NCI-H510A treated with DMSO at 0.1 percent for 48 hours (cell line): Measurements from ENCODE around the gene ULBP3.
"Not testable (repeated sequence)": the region's sequence is repeated elsewhere in the genome, so short reads cannot be mapped to it uniquely, and the experiment has no call there.

Experiments used
- DNase-seq: peaks from one replicate; lab custom pipeline; 2025; lab: John Stamatoyannopoulos, UW

Gene ULBP3

DNA sequence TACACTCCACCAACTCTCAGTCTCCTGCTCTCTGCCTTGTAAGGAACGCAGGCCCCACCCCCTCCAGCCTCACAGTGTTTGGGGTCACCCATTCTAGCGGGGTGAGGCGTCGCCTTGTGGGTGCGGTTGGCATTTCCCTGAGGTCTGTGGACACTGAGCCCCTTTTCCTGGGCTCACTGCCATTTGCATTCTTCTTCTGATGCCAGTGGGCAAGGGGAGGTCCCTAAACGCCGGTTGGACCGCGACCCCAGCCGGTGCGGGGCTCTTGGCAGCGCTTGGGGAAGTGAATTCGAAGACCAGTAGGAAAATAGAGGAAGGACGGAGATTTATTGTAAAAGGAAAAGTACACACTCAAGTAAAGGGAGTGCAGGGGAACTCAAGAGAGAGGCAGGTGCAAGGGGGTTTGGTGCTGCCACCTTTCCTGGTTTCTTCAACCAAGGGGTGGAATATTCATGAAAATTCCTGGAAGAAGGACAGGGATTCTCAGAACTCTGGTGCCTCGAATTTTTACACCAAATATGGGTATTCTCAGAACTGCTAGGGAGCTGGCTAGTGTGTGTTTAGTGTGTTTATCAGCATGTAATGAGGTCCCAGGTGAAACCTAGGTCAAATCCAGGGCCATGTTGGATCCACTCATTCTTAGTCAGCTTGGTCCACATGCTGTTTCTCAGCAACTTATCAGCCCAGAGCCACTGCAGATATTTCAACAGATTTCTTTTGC lies 53.5 kb downstream of the ULBP3 start:
- DNase-seq: not testable (repeated sequence)

DNA sequence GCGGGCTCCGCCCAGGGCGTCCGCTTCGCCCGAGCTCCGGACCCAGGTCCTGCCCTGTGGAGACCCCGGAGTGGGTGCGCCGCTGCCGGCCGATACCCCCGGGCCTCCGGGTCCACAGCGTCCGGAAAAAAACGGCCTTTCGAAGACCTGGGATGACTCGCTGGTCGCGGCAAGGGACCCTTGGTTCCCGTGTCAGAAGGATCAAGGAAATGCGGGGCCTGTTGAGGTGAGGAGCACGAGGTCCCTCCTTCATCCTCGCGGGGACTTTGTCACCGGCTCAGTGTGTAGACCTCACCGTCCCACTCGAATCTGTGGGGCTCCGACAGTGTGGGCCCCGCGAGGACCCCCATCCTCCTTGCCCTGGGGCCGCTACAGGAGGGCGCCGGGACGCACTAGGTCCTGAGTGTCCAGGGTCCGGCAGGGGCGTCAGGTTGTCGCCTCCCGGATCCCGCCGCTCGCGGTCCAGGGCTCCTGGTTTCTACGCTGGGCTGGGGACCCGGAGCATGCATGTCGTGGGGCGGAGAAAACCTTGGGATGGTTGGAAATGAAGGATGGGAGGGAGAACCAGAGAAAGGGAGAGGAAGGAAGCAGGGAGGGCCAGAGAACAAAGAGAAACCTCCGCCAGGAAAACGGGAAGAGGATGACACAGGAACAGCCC lies 54.2 kb downstream of the ULBP3 start:
- DNase-seq: not testable (repeated sequence)

DNA sequence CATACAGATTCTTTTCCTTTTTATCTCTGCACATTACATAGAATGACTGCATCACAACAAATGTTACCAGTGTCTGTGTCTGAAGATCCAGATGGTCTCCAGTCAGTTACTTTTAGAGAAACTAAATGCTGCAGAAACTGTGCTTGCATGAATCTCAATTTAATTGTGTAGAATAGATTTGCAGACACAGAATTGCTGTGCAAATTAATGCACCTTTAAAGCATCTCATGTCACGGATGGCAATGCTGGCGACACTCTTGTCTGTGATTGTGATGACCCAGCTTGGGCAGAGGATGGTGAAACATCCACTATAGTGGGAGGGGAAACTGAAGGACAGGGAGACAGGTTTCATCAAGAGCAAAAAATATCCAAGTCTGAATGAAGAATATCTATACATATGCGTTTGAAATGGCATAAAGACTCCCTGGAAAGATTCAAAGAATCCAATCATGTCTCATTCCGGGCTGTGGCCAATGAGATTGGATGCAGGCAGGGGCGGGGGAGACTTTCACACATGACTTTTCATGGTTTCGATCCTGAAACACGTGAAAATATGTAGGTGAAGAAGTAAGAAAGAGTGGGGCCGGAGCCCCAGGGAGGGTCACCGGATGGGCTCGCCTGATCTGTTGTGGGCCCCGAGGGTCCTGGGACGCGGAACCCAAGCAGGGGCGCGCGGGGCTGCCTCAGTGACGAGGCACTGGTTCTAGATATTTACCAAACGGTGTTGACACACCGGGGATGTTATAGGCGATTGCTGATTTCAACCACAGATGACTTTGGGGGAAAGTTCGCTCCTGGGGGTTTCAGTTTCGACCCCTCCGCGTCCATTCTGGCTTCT lies 54.9 kb downstream of the ULBP3 start:
- not testable (repeated sequence) for DNase-seq

DNA sequence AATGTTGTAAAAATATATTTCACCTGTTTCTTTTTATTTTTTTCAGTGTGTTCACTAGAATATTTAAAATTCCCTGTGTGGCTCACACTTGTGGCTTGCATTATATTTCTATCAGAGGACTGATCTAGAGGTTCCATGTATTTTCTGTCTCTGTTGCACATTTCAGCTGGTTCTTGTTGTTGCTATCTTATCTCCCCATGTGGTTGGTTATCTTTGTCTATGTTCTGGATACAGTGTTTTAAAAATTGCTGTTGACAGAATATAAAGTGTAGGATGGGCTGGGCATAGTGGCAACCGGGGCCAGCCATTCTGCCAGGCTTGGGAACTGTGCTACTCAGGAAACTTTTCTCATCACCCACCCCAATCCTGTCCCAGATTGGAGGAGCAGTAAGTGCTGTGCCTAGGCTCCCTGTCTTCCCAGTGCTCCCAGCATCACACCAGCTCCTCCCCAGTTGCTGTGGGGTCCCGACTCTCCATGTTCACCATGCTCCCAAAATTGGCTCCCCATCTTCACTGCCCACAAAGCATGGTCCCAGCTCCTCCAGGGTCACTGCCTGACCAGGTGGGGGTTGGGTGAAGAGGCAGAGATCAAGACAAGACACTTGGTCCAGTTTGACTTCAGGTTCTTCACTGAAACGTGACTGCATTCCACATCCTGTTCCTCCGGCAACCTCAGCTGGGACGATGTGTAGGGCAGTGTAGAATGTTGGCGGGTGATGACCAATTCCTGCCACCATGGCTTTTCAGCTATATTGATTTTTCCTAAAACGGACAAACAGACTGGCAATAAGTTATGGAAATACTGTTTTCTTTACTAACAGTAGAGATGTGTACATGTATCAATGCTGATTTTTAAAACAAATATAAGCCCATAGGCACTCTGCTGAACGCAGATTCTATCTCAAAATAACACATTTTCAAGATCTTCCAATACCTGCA lies 55.8 kb downstream of the ULBP3 start:
- DNase-seq: not testable (repeated sequence)
